Stimulated activated CD4-positive, alpha-beta T cell treated with anti-CD3 and anti-CD28 coated beads, Interleukin-12 subunit alpha, Interleukin-12 subunit beta, amount 100 ng/mL, for 48 hours (primary cell): ENCODE data around the gene TRANK1.
"Not testable (repeated sequence)": the region's sequence is repeated elsewhere in the genome, so short reads cannot be mapped to it uniquely, and the experiment has no call there.

ENCODE experiments used
- DNase-seq, 3 donors: peaks; one replicate each; pipeline ENCODE4 v3.0.0-alpha.2; 2020; ENCODE audit warnings: low read depth in 2 of 3, low spot score in 1 of 3

TRANK1 gene

GRCh38 chr3:36920884-36921567 is 23.8 kb downstream of the TRANK1 start:
- no peak for DNase-seq

GRCh38 chr3:36919439-36920160 is 25.3 kb downstream of the TRANK1 start:
- no peak for DNase-seq

GRCh38 chr3:36918050-36918449 is 26.8 kb downstream of the TRANK1 start:
- DNase-seq: no peak

- no peak for DNase-seq
These were observed 32.7 kb downstream of the TRANK1 start for GRCh38 chr3:36911990-36912804.

- no peak for DNase-seq
These were observed 35.2 kb downstream of the TRANK1 start for GRCh38 chr3:36909666-36910065.

- no peak for DNase-seq
These were observed 35.7 kb downstream of the TRANK1 start for GRCh38 chr3:36909181-36909580.

GRCh38 chr3:36908647-36909180 is 36.1 kb downstream of the TRANK1 start:
- DNase-seq: no peak

GRCh38 chr3:36907911-36908646 is 36.8 kb downstream of the TRANK1 start:
- peak; percentile 34 to 49 (median 39) for DNase-seq

GRCh38 chr3:36906504-36907149 is 38.2 kb downstream of the TRANK1 start:
- no peak for DNase-seq

- no peak for DNase-seq
These were observed 39.3 kb downstream of the TRANK1 start for GRCh38 chr3:36905545-36905944.

- DNase-seq: no peak
These were observed 40.2 kb downstream of the TRANK1 start for GRCh38 chr3:36904641-36905040.

- DNase-seq: not testable (repeated sequence)
These were observed 40.8 kb downstream of the TRANK1 start for GRCh38 chr3:36904065-36904464.

- DNase-seq: no peak
These were observed 41.6 kb downstream of the TRANK1 start for GRCh38 chr3:36903119-36903882.

- DNase-seq: no peak
These were observed 43.3 kb downstream of the TRANK1 start for GRCh38 chr3:36901588-36901987.

- no peak for DNase-seq
These were observed 44.1 kb downstream of the TRANK1 start for GRCh38 chr3:36900474-36901443.

GRCh38 chr3:36895496-36896409 is 49.1 kb downstream of the TRANK1 start:
- DNase-seq: no peak

GRCh38 chr3:36894914-36895313 is 49.9 kb downstream of the TRANK1 start:
- no peak for DNase-seq
